KOPT-K1 (cell line): ENCODE results near the gene EDIL3.

Experiments used
- H3K27ac ChIP-seq: fragments of 200-600 bp; sonication (generic); 2 replicates; pipeline ENCODE4 v1.5.1; 2016; ENCODE audit warnings: antibody characterized with exemption, mild to moderate bottlenecking, low read depth, low read length; ENCODE audit not compliant: poor library complexity, severe bottlenecking
- H3K36me3 ChIP-seq: fragments of 200-600 bp; sonication (generic); 2 replicates; pipeline ENCODE4 v1.5.1; 2017; ENCODE audit warnings: antibody characterized with exemption, mild to moderate bottlenecking, low read length, moderate library complexity; ENCODE audit not compliant: insufficient read depth
- H3K9me3 ChIP-seq: fragments of 200-600 bp; sonication (generic); 2 replicates; pipeline ENCODE4 v1.5.1; 2017; ENCODE audit warnings: antibody characterized with exemption, low read length, mild to moderate bottlenecking; ENCODE audit not compliant: insufficient read depth, poor library complexity, severe bottlenecking

Gene EDIL3

GRCh38 chr5:83942155-83942554 lies 442.5 kb downstream of the EDIL3 start:
- Histone ChIP-seq H3K27ac (no peak overlapping the region), H3K9me3 (no peaks in the 10 kb centered on the region), H3K36me3 (no peaks in the 10 kb centered on the region)

- Histone ChIP-seq H3K9me3 (peaks cover under 1% of the 10 kb centered on the region), H3K36me3 (no peaks in the 10 kb centered on the region), H3K27ac (no peak overlapping the region)
Observed at GRCh38 chr5:83937837-83938236, 446.8 kb downstream of the EDIL3 start.

- peaks cover 6% of the 10 kb centered on the region for H3K9me3 ChIP-seq
- H3K27ac ChIP-seq: no peak overlapping the region
- H3K36me3 ChIP-seq: no peaks in the 10 kb centered on the region
Observed at GRCh38 chr5:83931969-83932368, 452.7 kb downstream of the EDIL3 start.

GRCh38 chr5:83927140-83927733 lies 457.4 kb downstream of the EDIL3 start:
- no peaks in the 10 kb centered on the region for H3K36me3 ChIP-seq
- peaks cover under 1% of the 10 kb centered on the region for H3K9me3 ChIP-seq
- no peak overlapping the region for H3K27ac ChIP-seq

- Histone ChIP-seq H3K9me3 (no peaks in the 10 kb centered on the region), H3K36me3 (no peaks in the 10 kb centered on the region), H3K27ac (no peak overlapping the region)
Observed at GRCh38 chr5:83925955-83926337, 458.7 kb downstream of the EDIL3 start.

DNA sequence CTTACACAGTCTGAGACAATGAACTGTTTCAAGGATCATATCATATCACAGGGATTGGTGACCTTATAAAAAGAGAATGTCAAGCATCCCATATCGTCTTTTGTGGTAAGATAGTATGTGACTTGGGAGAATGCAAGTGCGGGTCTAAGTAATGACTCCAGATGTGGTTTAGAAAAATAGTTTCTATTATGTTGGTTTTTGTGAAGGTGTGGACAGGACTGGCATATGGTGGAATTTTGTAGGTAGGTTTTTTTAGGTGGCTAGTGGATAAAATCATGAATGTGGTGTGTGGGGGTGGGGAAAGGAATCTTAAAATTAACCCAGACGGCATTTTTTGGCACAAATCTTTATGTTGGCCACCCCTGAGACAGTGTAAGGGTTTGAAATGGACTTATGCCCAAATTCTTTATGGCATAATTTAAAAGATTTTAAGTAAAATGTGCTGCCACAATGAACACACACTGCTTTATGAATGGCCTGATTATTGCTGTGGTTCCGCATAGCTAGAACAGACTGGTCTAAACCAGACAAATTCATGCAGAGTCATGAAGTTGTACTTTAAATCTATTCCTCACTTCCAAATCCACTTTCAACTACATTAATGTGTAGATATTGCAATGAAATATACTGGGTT lies 459.2 kb downstream of the EDIL3 start:
- no peak overlapping the region for H3K27ac ChIP-seq
- H3K9me3 ChIP-seq: no peaks in the 10 kb centered on the region
- H3K36me3 ChIP-seq: no peaks in the 10 kb centered on the region

DNA sequence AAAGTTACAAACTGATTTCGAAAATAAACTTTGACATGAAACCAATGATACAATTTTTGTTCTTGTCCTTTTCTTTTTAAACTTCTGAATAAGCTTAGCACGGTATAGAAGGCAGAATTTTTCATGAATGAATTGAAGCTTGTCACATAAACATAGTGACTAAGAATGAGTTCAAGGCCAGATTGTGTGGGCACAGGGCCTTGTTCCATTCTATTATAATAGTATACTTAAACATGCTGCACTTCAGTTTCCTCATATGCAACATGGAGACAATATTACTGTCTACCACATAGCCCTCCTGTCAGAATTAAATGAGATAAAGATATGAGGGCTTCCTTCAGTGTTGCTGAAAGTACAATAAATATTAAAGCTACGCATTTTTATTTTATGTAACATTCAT lies 459.8 kb downstream of the EDIL3 start:
- H3K36me3 ChIP-seq: no peaks in the 10 kb centered on the region
- no peaks in the 10 kb centered on the region for H3K9me3 ChIP-seq
- no peak overlapping the region for H3K27ac ChIP-seq

GRCh38 chr5:83924171-83924570 lies 460.5 kb downstream of the EDIL3 start:
- Histone ChIP-seq H3K27ac (no peak overlapping the region), H3K9me3 (no peaks in the 10 kb centered on the region)

DNA sequence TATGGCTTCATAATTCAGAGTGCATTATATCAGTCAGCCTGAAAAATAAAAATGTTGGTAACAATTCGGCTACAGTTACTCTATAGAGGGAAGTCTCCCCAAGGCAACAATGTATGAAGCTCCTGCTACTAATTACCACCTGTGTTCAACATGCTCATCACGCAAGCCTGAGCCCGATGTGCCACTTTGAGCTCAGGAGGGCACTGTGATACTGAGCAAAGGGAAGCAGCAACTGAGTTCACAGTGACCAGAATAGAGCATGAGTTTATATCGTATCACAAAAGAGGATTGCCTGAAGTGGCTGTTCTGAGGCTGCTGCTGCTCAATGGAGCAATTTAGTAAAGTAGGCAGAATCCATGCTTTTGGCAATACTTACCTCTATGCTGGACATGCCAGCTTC lies 462.0 kb downstream of the EDIL3 start:
- no peak overlapping the region for H3K27ac ChIP-seq

More at GRCh38 chr5:83924171-83924570, 460.5 kb downstream of the EDIL3 start:
- no peaks in the 10 kb centered on the region for H3K36me3 ChIP-seq

DNA sequence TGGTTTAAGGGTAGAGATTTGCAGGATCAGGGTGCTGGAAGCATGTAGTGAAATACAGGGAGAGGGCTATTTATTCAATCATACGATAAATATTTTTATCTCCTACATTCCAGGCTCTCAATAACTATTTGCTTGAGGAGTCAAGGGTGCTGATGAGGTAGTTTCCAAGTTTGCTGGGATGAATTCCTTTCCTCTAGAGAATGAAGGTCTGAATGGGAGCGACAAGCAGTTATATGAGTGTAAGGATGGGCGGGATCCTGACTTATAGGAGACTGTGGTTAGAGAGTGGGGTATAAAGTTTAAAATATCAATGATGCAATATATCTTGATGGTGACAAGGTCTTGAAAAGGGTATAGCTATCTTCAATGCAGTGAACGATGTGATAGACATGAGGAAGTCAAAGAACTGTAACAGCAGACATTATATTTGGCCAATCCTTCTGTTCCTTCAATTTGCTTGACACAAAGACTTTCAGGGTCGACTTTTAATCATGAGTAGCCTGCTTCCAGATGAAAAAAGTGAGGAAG lies 462.9 kb downstream of the EDIL3 start:
- Histone ChIP-seq H3K9me3 (no peaks in the 10 kb centered on the region), H3K27ac (no peak overlapping the region), H3K36me3 (no peaks in the 10 kb centered on the region)

More for the DNA sequence above, 462.0 kb downstream of the EDIL3 start:
- Histone ChIP-seq H3K9me3 (no peaks in the 10 kb centered on the region), H3K36me3 (no peaks in the 10 kb centered on the region)

DNA sequence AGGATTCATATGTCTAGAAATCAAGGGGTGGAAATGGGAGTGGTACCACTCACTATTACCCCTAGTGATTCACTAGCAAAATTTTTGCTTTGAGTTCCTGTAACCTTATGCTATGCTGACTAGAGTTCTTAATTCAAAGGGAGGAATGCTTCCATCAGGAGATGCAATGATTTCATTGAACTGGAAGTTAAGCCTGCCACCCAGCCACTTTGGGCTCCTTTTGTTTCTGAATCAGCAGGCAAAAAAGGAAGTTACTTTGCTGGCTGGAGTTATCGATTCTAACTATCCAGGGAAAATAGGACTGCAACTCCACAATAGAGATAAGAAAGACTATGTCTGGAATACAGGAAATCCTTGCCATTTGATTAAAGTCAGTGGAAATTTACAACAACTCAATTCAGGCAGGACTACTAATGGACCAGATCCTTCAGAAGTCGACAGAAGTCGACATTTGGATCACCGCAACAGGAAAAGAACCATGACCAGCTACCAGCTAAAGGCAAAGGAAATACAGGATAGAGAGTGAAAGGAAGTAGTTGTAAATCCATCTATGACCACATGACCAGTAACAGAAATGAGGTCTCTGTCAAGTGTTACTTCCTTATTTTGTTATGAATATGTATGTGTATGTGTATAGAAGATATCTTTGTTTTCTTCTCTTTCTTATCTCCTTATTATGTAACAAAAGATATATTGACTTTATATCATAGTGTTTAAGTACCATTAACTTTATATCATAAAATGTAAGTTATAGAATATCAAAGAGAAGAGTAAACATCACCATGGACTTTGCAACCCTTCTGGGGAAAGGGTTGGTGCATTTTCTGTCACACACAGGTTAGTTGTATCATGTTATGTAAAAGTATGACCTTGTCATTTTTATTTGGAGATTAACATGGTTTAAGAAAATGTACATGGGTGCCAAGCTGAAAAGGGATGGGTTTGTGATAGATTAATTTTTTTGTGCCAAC lies 465.3 kb downstream of the EDIL3 start:
- Histone ChIP-seq H3K9me3 (no peaks in the 10 kb centered on the region), H3K36me3 (no peaks in the 10 kb centered on the region), H3K27ac (no peak overlapping the region)

- Histone ChIP-seq H3K27ac (no peak overlapping the region), H3K9me3 (no peaks in the 10 kb centered on the region), H3K36me3 (no peaks in the 10 kb centered on the region)
Observed at GRCh38 chr5:83917261-83917908, 467.3 kb downstream of the EDIL3 start.

DNA sequence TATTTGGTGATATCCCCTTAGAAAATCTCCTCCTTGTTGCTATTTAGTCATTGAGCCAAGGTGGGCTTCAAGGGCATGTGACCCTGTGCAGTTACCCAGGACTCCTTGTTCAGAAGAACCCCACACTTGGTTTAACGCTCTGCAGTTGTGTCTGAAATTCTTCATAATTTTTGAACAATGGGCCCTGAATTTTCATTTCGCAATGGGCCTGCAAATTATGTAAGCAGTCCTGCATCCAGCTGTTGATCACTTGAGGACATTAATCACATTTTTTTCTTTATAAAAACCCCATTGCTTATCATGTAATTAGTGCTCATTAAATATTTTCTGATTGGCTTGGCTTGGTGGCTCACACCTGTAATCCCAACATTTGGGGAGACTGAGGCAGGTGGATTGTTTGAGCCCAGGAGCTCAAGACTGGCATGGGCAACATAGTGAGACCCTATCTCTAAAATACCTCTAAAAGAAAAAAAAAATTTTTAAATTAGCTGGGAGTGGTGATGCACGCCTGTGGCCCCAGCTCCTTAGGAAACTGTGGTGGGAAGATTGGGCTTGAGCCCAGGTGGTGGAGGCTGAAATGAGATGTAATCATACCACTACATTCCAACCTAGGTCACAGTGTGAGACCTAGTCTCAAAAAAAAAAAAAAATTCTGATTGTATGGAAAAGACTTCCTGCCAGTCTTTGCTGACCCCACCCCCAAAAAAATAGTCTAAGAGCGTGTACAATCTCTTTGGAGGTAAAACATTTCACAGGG lies 469.8 kb downstream of the EDIL3 start:
- no peaks in the 10 kb centered on the region for H3K36me3 ChIP-seq
- H3K9me3 ChIP-seq: no peaks in the 10 kb centered on the region
- no peak overlapping the region for H3K27ac ChIP-seq

DNA sequence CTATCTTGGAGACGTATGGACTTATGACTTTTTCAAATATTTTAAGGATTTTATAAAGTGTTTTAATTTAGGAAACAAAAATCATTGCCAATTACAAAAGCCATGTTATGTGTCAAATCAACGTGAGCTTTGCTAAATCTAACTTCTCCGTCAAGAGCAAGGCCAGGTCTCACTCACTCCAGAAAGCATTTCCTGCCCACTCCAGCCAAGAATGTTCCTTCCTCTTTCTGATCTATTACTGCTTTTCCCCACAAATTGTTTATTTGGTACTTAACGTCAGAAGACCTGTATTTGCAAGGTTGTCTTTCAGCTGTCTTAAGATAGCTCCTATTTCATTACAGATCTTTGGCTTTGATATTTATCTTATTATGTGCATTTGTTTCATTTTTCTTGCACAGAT lies 470.5 kb downstream of the EDIL3 start:
- H3K27ac ChIP-seq: no peak overlapping the region
- no peaks in the 10 kb centered on the region for H3K36me3 ChIP-seq
- no peaks in the 10 kb centered on the region for H3K9me3 ChIP-seq
